Testis (tissue), 3 donors: ENCODE data around the gene HAAO. TPM values are rescaled to one million over a fixed set of nuclear protein-coding genes. Genes with fewer than 3 reads are reported as not detected.

ENCODE experiments used
- DNase-seq: peaks from one replicate; pipeline ENCODE4 v3.0.0-alpha.2; 2019
- H3K27ac ChIP-seq, 2 donors: fragments of 200-600 bp; sonication (generic); one replicate each; pipeline ENCODE4 v1.5.1; 2019
- H3K27me3 ChIP-seq: fragments of 200-600 bp; sonication (generic); one replicate; pipeline ENCODE4 v1.5.1; 2019
- H3K36me3 ChIP-seq: fragments of 200-600 bp; sonication (generic); one replicate; pipeline ENCODE4 v1.5.1; 2017; ENCODE audit warnings: low read depth; ENCODE audit errors: missing control alignments
- H3K4me1 ChIP-seq: fragments of 200-600 bp; sonication (generic); one replicate; pipeline ENCODE4 v1.5.1; 2019
- H3K4me3 ChIP-seq, 2 donors: fragments of 200-600 bp; sonication (generic); one replicate each; pipeline ENCODE4 v1.5.1; 2017 to 2019
- H3K9me3 ChIP-seq: fragments of 200-600 bp; sonication (generic); one replicate; pipeline ENCODE4 v1.5.1; 2017
- POLR2A ChIP-seq: fragments of 450-650 bp; IDR thresholded peaks from one replicate; pipeline ENCODE4 v1.6.1; 2017; ENCODE audit warnings: antibody characterized with exemption, mild to moderate bottlenecking, moderate library complexity
- WGBS, 2 donors: methylation state at CpG; one replicate each; pipeline ENCODE4 v1.1.5; 2018; 5-methylcytosine and 5-hydroxymethylcytosine counted together
- intact Hi-C: fragments of 100-400 bp; cut with DNase I; formaldehyde crosslinking; loops from one replicate; pipeline ENCODE4 v1.15.1; 2023; ENCODE audit warnings: low total_unique reads
- polyA plus RNA-seq: library from polyadenylated mRNA; stranded (reverse); fragments of 350-450 nt; fragmentation: Illumina TruSeq; extraction: RNeasy Lipid Tissue Mini Kit (QIAGEN cat#74804); gene quantifications from one replicate; pipeline ENCODE4 v1.2.3, GENCODE V29; 2014; ENCODE audit warnings: low read depth, low replicate concordance; ENCODE audit not compliant: insufficient read depth
- total RNA-seq, 2 donors: library from RNA; depleted of rRNA; stranded (reverse); fragments of >200 nt; gene quantifications; one replicate each; pipeline ENCODE4 v1.2.3, GENCODE V29; 2016
- TF ChIP-seq, protein P1 (sequence below), 3 experiments: fragments of 450-650 bp in 2 of 3; fragments of 200-600 bp in 1 of 3; sonication (generic) in 1 of 3; IDR thresholded peaks; one replicate each; pipeline ENCODE4 v1.5.1; 2016 to 2019; ENCODE audit warnings: antibody characterized with exemption in 3 of 3, mild to moderate bottlenecking in 2 of 3, moderate library complexity in 1 of 3

Gene HAAO
- total and polyA plus RNA-seq, 3 donors from 2014 or later: 3.2 to 6.0 (median 5.3) TPM

DNA sequence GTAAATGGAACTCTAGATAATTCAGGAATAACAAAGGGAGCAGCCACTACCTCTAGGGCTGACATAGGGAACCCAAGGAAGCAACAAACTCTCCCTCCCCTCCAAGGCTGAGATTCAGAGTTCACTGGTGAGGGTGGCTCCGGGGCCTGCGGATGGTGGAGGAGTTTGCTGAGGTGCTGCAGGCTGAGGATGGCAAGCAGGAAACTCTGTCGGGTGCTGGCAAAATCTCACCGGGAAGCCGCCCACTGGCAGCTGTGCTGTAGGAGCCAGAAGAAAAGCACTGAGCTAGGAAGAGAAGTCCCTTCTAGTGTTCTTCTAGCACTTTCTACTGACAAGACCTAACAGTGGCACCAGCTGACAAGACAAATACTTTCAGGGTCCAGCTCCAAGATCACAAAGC lies 12.5 kb upstream of the HAAO start:
- Histone ChIP-seq H3K4me3 (no peak overlapping the region), H3K27me3 (no peaks in the 10 kb centered on the region), H3K36me3 (no peaks in the 10 kb centered on the region), H3K4me1 (peaks cover 6% of the 10 kb centered on the region), H3K9me3 (no peaks in the 10 kb centered on the region), H3K27ac (no peak overlapping the region)
- WGBS, 2 donors: 75 to 76% methylated on average over 5 of the region's 5 CpGs
- intact Hi-C loops: no loop called here
- DNase-seq: no peak
- no peak for TF ChIP-seq POLR2A
- TF ChIP-seq, protein P1, sequence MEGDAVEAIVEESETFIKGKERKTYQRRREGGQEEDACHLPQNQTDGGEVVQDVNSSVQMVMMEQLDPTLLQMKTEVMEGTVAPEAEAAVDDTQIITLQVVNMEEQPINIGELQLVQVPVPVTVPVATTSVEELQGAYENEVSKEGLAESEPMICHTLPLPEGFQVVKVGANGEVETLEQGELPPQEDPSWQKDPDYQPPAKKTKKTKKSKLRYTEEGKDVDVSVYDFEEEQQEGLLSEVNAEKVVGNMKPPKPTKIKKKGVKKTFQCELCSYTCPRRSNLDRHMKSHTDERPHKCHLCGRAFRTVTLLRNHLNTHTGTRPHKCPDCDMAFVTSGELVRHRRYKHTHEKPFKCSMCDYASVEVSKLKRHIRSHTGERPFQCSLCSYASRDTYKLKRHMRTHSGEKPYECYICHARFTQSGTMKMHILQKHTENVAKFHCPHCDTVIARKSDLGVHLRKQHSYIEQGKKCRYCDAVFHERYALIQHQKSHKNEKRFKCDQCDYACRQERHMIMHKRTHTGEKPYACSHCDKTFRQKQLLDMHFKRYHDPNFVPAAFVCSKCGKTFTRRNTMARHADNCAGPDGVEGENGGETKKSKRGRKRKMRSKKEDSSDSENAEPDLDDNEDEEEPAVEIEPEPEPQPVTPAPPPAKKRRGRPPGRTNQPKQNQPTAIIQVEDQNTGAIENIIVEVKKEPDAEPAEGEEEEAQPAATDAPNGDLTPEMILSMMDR (IDR thresholded peaks at IDR 0.05): no peak

DNA sequence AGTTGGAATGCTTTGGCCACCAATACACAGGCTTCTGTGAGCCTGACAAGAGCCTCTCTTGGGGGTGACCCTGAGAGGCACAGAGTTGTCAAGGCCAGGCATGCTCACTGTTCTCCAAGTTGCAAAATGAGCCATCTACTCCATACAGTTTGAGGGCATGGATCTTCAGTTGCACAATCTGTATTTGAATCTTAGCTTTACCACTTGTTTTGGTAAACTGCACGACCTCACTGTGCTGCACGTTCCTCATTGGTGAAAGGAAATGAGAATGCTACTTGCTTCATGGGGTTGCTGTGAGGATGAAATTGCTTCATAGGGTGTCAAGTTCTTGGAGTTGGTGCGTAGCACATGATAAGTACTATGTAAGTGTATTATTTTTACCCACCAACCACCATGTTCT lies 12.0 kb upstream of the HAAO start:
- TF ChIP-seq, protein P1 (IDR thresholded peaks at IDR 0.05): no peak
- no peak for TF ChIP-seq POLR2A
- Histone ChIP-seq H3K4me3 (no peak overlapping the region), H3K27me3 (no peaks in the 10 kb centered on the region), H3K4me1 (peaks cover 6% of the 10 kb centered on the region), H3K36me3 (no peaks in the 10 kb centered on the region), H3K9me3 (no peaks in the 10 kb centered on the region), H3K27ac (no peak overlapping the region)
- WGBS, 2 donors: 84 to 85% methylated on average over 3 of the region's 3 CpGs
- DNase-seq: no peak
- intact Hi-C loops: no loop called here

DNA sequence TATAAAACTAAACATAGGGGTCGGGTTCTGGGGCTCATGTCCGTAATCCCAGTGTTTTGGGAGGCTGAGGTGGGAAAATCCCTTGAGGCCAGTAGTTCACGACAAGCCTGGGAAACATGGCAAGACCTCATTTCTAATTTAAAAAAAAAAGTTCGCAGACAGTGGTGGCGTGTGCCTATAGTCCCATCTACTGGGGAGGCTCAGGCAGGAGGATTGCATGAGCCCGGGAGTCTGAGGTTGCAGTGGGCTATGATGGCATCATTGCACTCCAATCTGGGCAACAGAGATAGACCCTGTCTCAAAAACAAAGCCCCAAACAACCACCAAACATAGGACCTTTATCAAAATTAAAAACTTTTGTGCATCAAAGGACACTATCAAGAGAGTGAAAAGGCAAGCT lies 9.8 kb upstream of the HAAO start:
- DNase-seq: no peak
- Histone ChIP-seq H3K27me3 (no peaks in the 10 kb centered on the region), H3K4me3 (no peak overlapping the region), H3K4me1 (no peaks in the 10 kb centered on the region), H3K9me3 (no peaks in the 10 kb centered on the region), H3K27ac (no peak overlapping the region), H3K36me3 (no peaks in the 10 kb centered on the region)
- TF ChIP-seq POLR2A: no peak
- TF ChIP-seq, protein P1 (IDR thresholded peaks at IDR 0.05): no peak
- intact Hi-C loops: no loop called here
- WGBS, 2 donors: 81 to 89% methylated on average over 6 of the region's 6 CpGs

DNA sequence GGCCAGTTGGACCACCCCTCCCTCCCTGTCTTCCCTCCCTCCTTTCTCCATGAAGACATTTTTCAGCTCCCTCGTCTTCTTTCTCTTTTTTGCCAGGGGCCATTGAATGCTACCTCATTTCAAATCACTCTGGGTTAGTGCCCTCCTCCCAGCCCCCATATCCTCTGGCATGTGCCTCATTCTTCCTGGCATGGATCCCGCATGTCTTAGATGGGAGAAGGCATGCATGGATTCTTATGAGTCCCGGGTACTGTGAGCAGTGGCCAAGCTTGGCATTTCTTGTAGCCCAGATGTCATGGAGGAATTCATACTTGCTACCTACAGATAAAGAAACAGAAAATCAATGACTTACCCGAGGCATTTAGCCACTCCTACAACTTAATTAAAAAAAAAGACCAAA lies 9.0 kb upstream of the HAAO start:
- intact Hi-C loops: no loop called here
- Histone ChIP-seq H3K27me3 (no peaks in the 10 kb centered on the region), H3K4me3 (no peak overlapping the region), H3K9me3 (no peaks in the 10 kb centered on the region), H3K27ac (no peak overlapping the region), H3K4me1 (no peaks in the 10 kb centered on the region), H3K36me3 (no peaks in the 10 kb centered on the region)
- TF ChIP-seq, protein P1 (IDR thresholded peaks at IDR 0.05): no peak
- TF ChIP-seq POLR2A: no peak
- WGBS, 2 donors: 47 to 74% methylated on average over 4 of the region's 4 CpGs
- no peak for DNase-seq

DNA sequence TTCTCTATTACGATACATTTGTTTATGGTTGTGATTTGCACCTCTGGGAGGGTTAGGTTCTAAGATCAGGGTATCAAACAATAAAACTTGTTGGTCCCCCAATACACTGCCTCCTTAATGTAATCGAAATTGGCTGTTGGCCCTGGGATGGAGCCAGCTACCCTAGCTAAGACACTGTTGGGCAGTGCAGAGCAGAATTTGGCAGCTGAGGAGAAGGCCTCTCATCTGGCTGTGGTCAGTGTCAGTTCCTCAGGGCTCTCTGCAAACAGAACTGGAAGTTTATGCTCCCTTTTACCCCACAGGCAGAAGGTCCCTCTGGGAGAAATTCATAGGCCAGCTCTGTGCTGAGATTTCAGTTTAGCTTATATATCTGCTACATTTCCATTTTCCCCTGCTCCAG lies 8.6 kb upstream of the HAAO start:
- WGBS, 2 donors: 56 to 67% methylated on average over 2 of the region's 2 CpGs
- Histone ChIP-seq H3K4me1 (no peaks in the 10 kb centered on the region), H3K27ac (no peak overlapping the region), H3K27me3 (no peaks in the 10 kb centered on the region), H3K9me3 (no peaks in the 10 kb centered on the region), H3K36me3 (no peaks in the 10 kb centered on the region), H3K4me3 (no peak overlapping the region)
- no peak for DNase-seq
- intact Hi-C loops: no loop called here
- TF ChIP-seq POLR2A: no peak
- TF ChIP-seq, protein P1 (IDR thresholded peaks at IDR 0.05): no peak
